ENCODE data around the gene IMP4.
A peak's percentile ranks its signal among the peaks of the same experiment; 100 is the strongest.

IMP4 gene

DNA sequence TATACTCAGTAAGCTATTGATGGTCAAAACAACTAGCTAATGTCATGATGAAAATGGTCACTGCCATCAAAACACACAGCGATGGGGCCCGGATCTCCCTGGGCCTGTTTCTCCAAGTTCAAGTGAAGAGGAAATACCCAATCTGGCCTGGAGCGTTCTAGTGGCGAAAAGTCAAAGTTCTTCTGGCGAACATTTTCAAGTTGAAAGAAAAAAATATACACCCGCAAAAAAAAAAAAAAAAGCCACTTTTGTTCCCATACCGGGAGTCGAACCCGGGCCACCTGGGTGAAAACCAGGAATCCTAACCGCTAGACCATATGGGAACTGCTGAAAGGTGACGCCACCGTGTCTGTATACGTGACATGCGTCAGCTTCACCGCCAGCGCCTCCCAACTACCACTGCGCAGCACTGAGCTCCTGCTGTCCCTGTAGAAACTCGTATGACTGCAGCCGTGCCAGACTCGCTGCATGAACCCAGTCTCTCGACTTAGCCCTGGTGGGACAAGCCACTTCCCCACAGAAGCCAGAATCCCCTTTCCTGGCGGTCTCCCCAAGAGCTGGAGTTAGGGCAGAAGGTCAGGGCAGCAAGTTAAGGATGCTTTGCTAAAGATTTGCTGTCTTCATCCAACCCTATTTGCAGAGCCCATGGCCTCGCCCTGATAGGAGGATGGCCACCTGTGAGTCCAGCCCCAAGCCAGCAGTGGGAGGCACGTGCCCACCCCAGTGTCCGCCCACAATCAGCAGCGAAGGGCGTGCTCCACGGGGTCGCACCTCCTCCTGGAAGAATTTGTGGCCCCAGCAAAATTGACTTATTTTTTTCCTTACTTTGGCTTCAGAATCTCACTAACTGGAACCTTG, 5.6 kb upstream of the IMP4 start (continued):
- TF ChIP-seq ZNF561 (tag by site-specific recombination; IDR thresholded peaks at IDR 0.05; ENCODE audit: borderline replicate concordance) = peak; percentile 18; the same call in 1 of the 2 replicates
- no peak for TF ChIP-seq ZNF23 (tag by site-specific recombination; IDR thresholded peaks at IDR 0.05; ENCODE audit: borderline replicate concordance)
- peak; percentile 89 for TF ChIP-seq ZNF629 (tag by site-specific recombination; IDR thresholded peaks at IDR 0.05)
- no peak; the same call in 1 of the 2 replicates for TF ChIP-seq ZNF341 (tag by site-specific recombination; IDR thresholded peaks at IDR 0.05; ENCODE audit: low read depth)
- TF ChIP-seq, protein P1, sequence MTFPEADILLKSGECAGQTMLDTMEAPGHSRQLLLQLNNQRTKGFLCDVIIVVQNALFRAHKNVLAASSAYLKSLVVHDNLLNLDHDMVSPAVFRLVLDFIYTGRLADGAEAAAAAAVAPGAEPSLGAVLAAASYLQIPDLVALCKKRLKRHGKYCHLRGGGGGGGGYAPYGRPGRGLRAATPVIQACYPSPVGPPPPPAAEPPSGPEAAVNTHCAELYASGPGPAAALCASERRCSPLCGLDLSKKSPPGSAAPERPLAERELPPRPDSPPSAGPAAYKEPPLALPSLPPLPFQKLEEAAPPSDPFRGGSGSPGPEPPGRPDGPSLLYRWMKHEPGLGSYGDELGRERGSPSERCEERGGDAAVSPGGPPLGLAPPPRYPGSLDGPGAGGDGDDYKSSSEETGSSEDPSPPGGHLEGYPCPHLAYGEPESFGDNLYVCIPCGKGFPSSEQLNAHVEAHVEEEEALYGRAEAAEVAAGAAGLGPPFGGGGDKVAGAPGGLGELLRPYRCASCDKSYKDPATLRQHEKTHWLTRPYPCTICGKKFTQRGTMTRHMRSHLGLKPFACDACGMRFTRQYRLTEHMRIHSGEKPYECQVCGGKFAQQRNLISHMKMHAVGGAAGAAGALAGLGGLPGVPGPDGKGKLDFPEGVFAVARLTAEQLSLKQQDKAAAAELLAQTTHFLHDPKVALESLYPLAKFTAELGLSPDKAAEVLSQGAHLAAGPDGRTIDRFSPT (tag by site-specific recombination; IDR thresholded peaks at IDR 0.05) = no peak
- TF ChIP-seq ZBTB48 (tag by site-specific recombination; IDR thresholded peaks at IDR 0.05) = no peak
- TF ChIP-seq, protein P2, sequence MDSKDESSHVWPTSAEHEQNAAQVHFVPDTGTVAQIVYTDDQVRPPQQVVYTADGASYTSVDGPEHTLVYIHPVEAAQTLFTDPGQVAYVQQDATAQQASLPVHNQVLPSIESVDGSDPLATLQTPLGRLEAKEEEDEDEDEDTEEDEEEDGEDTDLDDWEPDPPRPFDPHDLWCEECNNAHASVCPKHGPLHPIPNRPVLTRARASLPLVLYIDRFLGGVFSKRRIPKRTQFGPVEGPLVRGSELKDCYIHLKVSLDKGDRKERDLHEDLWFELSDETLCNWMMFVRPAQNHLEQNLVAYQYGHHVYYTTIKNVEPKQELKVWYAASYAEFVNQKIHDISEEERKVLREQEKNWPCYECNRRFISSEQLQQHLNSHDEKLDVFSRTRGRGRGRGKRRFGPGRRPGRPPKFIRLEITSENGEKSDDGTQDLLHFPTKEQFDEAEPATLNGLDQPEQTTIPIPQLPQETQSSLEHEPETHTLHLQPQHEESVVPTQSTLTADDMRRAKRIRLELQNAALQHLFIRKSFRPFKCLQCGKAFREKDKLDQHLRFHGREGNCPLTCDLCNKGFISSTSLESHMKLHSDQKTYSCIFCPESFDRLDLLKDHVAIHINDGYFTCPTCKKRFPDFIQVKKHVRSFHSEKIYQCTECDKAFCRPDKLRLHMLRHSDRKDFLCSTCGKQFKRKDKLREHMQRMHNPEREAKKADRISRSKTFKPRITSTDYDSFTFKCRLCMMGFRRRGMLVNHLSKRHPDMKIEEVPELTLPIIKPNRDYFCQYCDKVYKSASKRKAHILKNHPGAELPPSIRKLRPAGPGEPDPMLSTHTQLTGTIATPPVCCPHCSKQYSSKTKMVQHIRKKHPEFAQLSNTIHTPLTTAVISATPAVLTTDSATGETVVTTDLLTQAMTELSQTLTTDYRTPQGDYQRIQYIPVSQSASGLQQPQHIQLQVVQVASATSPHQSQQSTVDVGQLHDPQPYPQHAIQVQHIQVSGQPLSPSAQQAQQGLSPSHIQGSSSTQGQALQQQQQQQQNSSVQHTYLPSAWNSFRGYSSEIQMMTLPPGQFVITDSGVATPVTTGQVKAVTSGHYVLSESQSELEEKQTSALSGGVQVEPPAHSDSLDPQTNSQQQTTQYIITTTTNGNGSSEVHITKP (tag by site-specific recombination; IDR thresholded peaks at IDR 0.05) = peak; percentile 71
- no peak for TF ChIP-seq ZNF211 (tag by site-specific recombination; IDR thresholded peaks at IDR 0.05; ENCODE audit: low read depth)
- TF ChIP-seq HOXD13 (CRISPR knock-in tag; IDR thresholded peaks at IDR 0.05; ENCODE audit: borderline replicate concordance) = no peak
- no peak for TF ChIP-seq ZNF473 (tag by site-specific recombination; IDR thresholded peaks at IDR 0.05)
- no peak for TF ChIP-seq ZNF830 (tag by site-specific recombination; IDR thresholded peaks at IDR 0.05; ENCODE audit: low read depth)
- TF ChIP-seq, protein P3, sequence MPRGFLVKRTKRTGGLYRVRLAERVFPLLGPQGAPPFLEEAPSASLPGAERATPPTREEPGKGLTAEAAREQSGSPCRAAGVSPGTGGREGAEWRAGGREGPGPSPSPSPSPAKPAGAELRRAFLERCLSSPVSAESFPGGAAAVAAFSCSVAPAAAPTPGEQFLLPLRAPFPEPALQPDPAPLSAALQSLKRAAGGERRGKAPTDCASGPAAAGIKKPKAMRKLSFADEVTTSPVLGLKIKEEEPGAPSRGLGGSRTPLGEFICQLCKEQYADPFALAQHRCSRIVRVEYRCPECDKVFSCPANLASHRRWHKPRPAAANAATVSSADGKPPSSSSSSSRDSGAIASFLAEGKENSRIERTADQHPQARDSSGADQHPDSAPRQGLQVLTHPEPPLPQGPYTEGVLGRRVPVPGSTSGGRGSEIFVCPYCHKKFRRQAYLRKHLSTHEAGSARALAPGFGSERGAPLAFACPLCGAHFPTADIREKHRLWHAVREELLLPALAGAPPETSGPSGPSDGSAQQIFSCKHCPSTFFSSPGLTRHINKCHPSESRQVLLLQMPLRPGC (tag by site-specific recombination; IDR thresholded peaks at IDR 0.05) = no peak
- no peak for TF ChIP-seq IKZF3 (tag by site-specific recombination; IDR thresholded peaks at IDR 0.05)
- TF ChIP-seq, protein P4, sequence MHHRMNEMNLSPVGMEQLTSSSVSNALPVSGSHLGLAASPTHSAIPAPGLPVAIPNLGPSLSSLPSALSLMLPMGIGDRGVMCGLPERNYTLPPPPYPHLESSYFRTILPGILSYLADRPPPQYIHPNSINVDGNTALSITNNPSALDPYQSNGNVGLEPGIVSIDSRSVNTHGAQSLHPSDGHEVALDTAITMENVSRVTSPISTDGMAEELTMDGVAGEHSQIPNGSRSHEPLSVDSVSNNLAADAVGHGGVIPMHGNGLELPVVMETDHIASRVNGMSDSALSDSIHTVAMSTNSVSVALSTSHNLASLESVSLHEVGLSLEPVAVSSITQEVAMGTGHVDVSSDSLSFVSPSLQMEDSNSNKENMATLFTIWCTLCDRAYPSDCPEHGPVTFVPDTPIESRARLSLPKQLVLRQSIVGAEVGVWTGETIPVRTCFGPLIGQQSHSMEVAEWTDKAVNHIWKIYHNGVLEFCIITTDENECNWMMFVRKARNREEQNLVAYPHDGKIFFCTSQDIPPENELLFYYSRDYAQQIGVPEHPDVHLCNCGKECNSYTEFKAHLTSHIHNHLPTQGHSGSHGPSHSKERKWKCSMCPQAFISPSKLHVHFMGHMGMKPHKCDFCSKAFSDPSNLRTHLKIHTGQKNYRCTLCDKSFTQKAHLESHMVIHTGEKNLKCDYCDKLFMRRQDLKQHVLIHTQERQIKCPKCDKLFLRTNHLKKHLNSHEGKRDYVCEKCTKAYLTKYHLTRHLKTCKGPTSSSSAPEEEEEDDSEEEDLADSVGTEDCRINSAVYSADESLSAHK (tag by site-specific recombination; IDR thresholded peaks at IDR 0.05) = peak; percentile 19; the same call in 1 of the 2 replicates
- TF ChIP-seq, protein P5, sequence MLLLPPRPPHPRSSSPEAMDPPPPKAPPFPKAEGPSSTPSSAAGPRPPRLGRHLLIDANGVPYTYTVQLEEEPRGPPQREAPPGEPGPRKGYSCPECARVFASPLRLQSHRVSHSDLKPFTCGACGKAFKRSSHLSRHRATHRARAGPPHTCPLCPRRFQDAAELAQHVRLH (tag by site-specific recombination; IDR thresholded peaks at IDR 0.05) = 0 out of 2 replicates have a peak, but pooled peaks have one; percentile 67
- no peak for TF ChIP-seq ZNF169 (tag by site-specific recombination; IDR thresholded peaks at IDR 0.05)
- no peak for TF ChIP-seq ZNF175 (tag by site-specific recombination; IDR thresholded peaks at IDR 0.05)
- no peak for TF ChIP-seq ZEB2 (tag by site-specific recombination; IDR thresholded peaks at IDR 0.05)
- TF ChIP-seq ZNF776 (tag by site-specific recombination; IDR thresholded peaks at IDR 0.05; ENCODE audit: borderline replicate concordance) = no peak
- TF ChIP-seq ZNF510 (tag by site-specific recombination; IDR thresholded peaks at IDR 0.05; ENCODE audit: insufficient replicate concordance) = no peak
- no peak for TF ChIP-seq ZNF37A (tag by site-specific recombination; IDR thresholded peaks at IDR 0.05)
- peak; percentile 83 for TF ChIP-seq ZNF660 (tag by site-specific recombination; IDR thresholded peaks at IDR 0.05)
- no peak for TF ChIP-seq ZNF350 (tag by site-specific recombination; IDR thresholded peaks at IDR 0.05)
- no peak for TF ChIP-seq ZNF626 (tag by site-specific recombination; IDR thresholded peaks at IDR 0.05)
- TF ChIP-seq, protein P6, sequence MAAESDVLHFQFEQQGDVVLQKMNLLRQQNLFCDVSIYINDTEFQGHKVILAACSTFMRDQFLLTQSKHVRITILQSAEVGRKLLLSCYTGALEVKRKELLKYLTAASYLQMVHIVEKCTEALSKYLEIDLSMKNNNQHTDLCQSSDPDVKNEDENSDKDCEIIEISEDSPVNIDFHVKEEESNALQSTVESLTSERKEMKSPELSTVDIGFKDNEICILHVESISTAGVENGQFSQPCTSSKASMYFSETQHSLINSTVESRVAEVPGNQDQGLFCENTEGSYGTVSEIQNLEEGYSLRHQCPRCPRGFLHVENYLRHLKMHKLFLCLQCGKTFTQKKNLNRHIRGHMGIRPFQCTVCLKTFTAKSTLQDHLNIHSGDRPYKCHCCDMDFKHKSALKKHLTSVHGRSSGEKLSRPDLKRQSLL (tag by site-specific recombination; IDR thresholded peaks at IDR 0.05) = no peak
- TF ChIP-seq GLI2 (tag by site-specific recombination; IDR thresholded peaks at IDR 0.05; ENCODE audit: borderline replicate concordance, low read depth) = no peak
- no peak for TF ChIP-seq ZNF596 (tag by site-specific recombination; IDR thresholded peaks at IDR 0.05)
- TF ChIP-seq ZNF571 (tag by site-specific recombination; IDR thresholded peaks at IDR 0.05) = no peak
